ENCODE data around the gene ZNF330.

The ZNF330 gene

DNA sequence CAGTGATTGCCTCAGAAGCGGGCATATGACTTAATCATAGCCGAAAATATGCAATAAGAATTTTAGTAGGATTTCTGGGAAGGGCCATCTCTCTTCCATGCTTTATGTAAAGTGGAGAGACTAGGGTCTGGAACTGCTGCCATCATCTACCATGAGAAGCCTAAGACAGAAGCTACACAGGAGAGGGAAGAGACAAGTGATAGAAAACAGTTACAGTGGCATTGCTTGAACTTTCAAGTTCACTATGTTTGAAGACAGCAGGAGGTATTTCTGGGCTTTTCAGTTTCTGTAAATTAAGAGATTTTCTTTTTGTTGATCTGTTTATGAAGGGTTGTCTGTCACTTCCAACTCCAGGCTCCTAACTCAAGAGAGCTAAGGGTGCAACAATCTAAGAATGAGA lies 62.5 kb downstream of the ZNF330 start:
- H3K27ac ChIP-seq (ENCODE audit: poor library complexity, severe bottlenecking): no peak overlapping the region
- DNase-seq (ENCODE audit: low spot score) (no peak), ATAC-seq (ENCODE audit: low read depth) (no peak)
- no peaks in the 10 kb centered on the region for H3K27me3 ChIP-seq (ENCODE audit: insufficient read depth, poor library complexity, severe bottlenecking)
- H3K4me1 ChIP-seq (ENCODE audit: insufficient read depth, poor library complexity, severe bottlenecking): no peaks in the 10 kb centered on the region
- H3K9me3 ChIP-seq (ENCODE audit: severe bottlenecking): no peaks in the 10 kb centered on the region
- H3K4me3 ChIP-seq (ENCODE audit: severe bottlenecking): no peak overlapping the region
- no peaks in the 10 kb centered on the region for H3K36me3 ChIP-seq (ENCODE audit: low read depth)
- TF ChIP-seq, protein P1, sequence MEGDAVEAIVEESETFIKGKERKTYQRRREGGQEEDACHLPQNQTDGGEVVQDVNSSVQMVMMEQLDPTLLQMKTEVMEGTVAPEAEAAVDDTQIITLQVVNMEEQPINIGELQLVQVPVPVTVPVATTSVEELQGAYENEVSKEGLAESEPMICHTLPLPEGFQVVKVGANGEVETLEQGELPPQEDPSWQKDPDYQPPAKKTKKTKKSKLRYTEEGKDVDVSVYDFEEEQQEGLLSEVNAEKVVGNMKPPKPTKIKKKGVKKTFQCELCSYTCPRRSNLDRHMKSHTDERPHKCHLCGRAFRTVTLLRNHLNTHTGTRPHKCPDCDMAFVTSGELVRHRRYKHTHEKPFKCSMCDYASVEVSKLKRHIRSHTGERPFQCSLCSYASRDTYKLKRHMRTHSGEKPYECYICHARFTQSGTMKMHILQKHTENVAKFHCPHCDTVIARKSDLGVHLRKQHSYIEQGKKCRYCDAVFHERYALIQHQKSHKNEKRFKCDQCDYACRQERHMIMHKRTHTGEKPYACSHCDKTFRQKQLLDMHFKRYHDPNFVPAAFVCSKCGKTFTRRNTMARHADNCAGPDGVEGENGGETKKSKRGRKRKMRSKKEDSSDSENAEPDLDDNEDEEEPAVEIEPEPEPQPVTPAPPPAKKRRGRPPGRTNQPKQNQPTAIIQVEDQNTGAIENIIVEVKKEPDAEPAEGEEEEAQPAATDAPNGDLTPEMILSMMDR (IDR thresholded peaks at IDR 0.05; ENCODE audit: poor library complexity, severe bottlenecking): no peak

DNA sequence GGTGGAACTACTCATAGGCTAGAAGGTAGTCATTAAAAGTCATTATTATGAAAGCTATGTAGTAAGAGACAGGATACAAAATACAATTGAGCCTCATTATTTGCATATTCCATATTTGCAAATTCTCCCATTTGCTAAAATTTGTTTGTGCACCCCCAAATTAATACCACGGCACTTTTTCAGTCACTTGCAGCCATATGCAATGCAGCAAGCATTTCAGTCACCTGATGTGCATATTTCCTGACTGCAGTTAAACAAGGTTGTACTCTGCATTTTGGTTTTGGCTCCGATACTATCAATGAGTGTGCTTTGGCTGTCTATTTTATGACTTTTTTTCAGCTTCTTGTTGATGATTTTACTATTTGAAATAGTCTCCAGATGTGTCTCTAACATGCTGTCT lies 62.9 kb downstream of the ZNF330 start:
- ATAC-seq (ENCODE audit: low read depth): no peak
- Histone ChIP-seq H3K27me3 (ENCODE audit: insufficient read depth, poor library complexity, severe bottlenecking) (no peaks in the 10 kb centered on the region), H3K4me3 (ENCODE audit: severe bottlenecking) (no peak overlapping the region), H3K4me1 (ENCODE audit: insufficient read depth, poor library complexity, severe bottlenecking) (no peaks in the 10 kb centered on the region), H3K27ac (ENCODE audit: poor library complexity, severe bottlenecking) (no peak overlapping the region), H3K9me3 (ENCODE audit: severe bottlenecking) (no peaks in the 10 kb centered on the region), H3K36me3 (ENCODE audit: low read depth) (no peaks in the 10 kb centered on the region)
- TF ChIP-seq, protein P1 (IDR thresholded peaks at IDR 0.05; ENCODE audit: poor library complexity, severe bottlenecking): no peak
- DNase-seq (ENCODE audit: low spot score): no peak

Data from RWPE2 (cell line).